PC-3 (cell line): ENCODE data around the gene MTM1. TPM values are rescaled to one million over a fixed set of nuclear protein-coding genes. Genes with fewer than 3 reads are reported as not detected.

Experiments used
- ATAC-seq: fragments of 200-7000 bp; cut with Tn5 transposase; 2 replicates; pipeline ENCODE4 v1.9.1; 2020; ENCODE audit warnings: mild to moderate bottlenecking, moderate library complexity
- BruUV-seq: library from RNA; stranded (reverse); fragments of 400-500 nt; replicated peaks from 2 replicates; lab custom pipeline; 2021; lab: Mats Ljungman, UMichigan
- CTCF ChIA-PET: fragments of 300-600 bp; sonication (Branson Sonifier 250); formaldehyde crosslinking; loops from one replicate; lab custom pipeline; 2022; ENCODE audit warnings: antibody characterized with exemption; lab: Charles Lee
- POLR2A ChIA-PET: fragments of 300-600 bp; sonication (Branson Sonifier 250); formaldehyde crosslinking; loops from one replicate; lab custom pipeline; 2022; ENCODE audit warnings: antibody characterized with exemption; ENCODE audit not compliant: unreplicated experiment; lab: Charles Lee
- DNase-seq: peaks from one replicate; pipeline ENCODE4 v3.0.0-alpha.2; 2015
- H2AFZ ChIP-seq: fragments of 300-600 bp; sonication (generic); 2 replicates; pipeline ENCODE4 v1.6.0; 2016; ENCODE audit warnings: antibody characterized with exemption, low read length
- H3F3A ChIP-seq: fragments of 300-600 bp; sonication (generic); one replicate; pipeline ENCODE4 v1.6.0; 2017; ENCODE audit warnings: antibody characterized with exemption, low read length, control low read depth, mild to moderate bottlenecking; ENCODE audit not compliant: unreplicated experiment
- H3K27ac ChIP-seq: fragments of 300-600 bp; sonication (generic); 2 replicates; pipeline ENCODE4 v1.5.1; 2016; ENCODE audit warnings: mild to moderate bottlenecking, low read length
- H3K27me3 ChIP-seq: fragments of 300-600 bp; sonication (generic); 2 replicates; pipeline ENCODE4 v1.6.1; 2016; ENCODE audit warnings: low read length, mixed read lengths
- H3K36me3 ChIP-seq: fragments of 300-600 bp; sonication (generic); 2 replicates; pipeline ENCODE4 v1.6.1; 2016; ENCODE audit warnings: low read depth, mixed run types, low read length, mixed read lengths
- H3K4me1 ChIP-seq: fragments of 300-600 bp; sonication (generic); 2 replicates; pipeline ENCODE4 v1.5.1; 2016; ENCODE audit warnings: low read length; ENCODE audit not compliant: insufficient read depth
- H3K4me2 ChIP-seq: fragments of 300-600 bp; sonication (generic); 2 replicates; pipeline ENCODE4 v1.6.0; 2016; ENCODE audit warnings: low read length
- H3K4me3 ChIP-seq: fragments of 300-600 bp; sonication (generic); 2 replicates; pipeline ENCODE4 v1.5.1; 2016; ENCODE audit warnings: mild to moderate bottlenecking, low read length, mixed read lengths
- H3K79me2 ChIP-seq: fragments of 300-600 bp; sonication (generic); 2 replicates; pipeline ENCODE4 v1.6.1; 2017; ENCODE audit warnings: low read length, mixed read lengths
- H3K9ac ChIP-seq: fragments of 300-600 bp; sonication (generic); 2 replicates; pipeline ENCODE4 v1.6.0; 2016; ENCODE audit warnings: mild to moderate bottlenecking, low read length
- H3K9me2 ChIP-seq: fragments of 300-600 bp; sonication (generic); replicated peaks from 2 replicates; pipeline ENCODE4 v1.6.1; 2016; ENCODE audit warnings: mixed run types, low read length, mixed read lengths
- H3K9me3 ChIP-seq: fragments of 300-600 bp; sonication (generic); 2 replicates; pipeline ENCODE4 v1.6.1; 2016; ENCODE audit warnings: low read length, mixed read lengths
- H4K20me1 ChIP-seq: fragments of 300-600 bp; sonication (generic); 2 replicates; pipeline ENCODE4 v1.6.1; 2016; ENCODE audit warnings: low read length, mixed read lengths
- CTCF ChIP-seq: fragments of 300-600 bp; sonication (generic); conservative IDR thresholded peaks from 2 replicates; pipeline ENCODE4 v1.5.1; 2017; ENCODE audit warnings: antibody characterized with exemption, low read depth, mild to moderate bottlenecking, low read length
- EZH2 ChIP-seq: fragments of 300-600 bp; sonication (generic); IDR thresholded peaks from one replicate; pipeline ENCODE4 v1.6.1; 2017; ENCODE audit warnings: antibody characterized with exemption, mild to moderate bottlenecking, low read length; ENCODE audit not compliant: unreplicated experiment
- EZH2phosphoT487 ChIP-seq: fragments of 300-600 bp; sonication (generic); IDR thresholded peaks from 2 replicates; pipeline ENCODE4 v1.6.1; 2018; ENCODE audit warnings: mild to moderate bottlenecking, antibody characterized with exemption, low read length, borderline replicate concordance
- intact Hi-C: fragments of 100-400 bp; cut with micrococcal nuclease; formaldehyde crosslinking; loops from 2 replicates; pipeline ENCODE4 v1.9.0; 2023
- total RNA-seq: library from RNA; depleted of rRNA; stranded (reverse); fragments of >200 nt; gene quantifications from 2 replicates; pipeline ENCODE4 v1.2.3, GENCODE V29; 2014

Gene MTM1
- total RNA-seq, 1 experiment from 2014 or later: 13.7 TPM

GRCh38 chrX:150544222-150544787 is 24.1 kb upstream of the MTM1 start:
- Histone ChIP-seq H3K9ac (no peak overlapping the region), H3K9me2 (no peaks in the 10 kb centered on the region), H3K79me2 (no peaks in the 10 kb centered on the region), H3F3A (no peaks in the 10 kb centered on the region), H3K27ac (no peak overlapping the region), H3K27me3 (no peaks in the 10 kb centered on the region), H3K9me3 (no peaks in the 10 kb centered on the region), H2AFZ (no peak overlapping the region), H4K20me1 (no peaks in the 10 kb centered on the region), H3K4me2 (no peak overlapping the region), H3K4me1 (peaks cover 12% of the 10 kb centered on the region), H3K36me3 (no peaks in the 10 kb centered on the region), H3K4me3 (no peak overlapping the region)
- intact Hi-C loops: no loop called here
- POLR2A ChIA-PET: no interaction called here
- ATAC-seq (peak; percentile 46; the same call in 1 of the 2 replicates), DNase-seq (peak; percentile 30)
- no TSS peak for BruUV-seq
- CTCF ChIA-PET: no interaction called here
- TF ChIP-seq CTCF: 0 out of 2 replicates have a peak, but pooled peaks have one; percentile 24
- no peak for TF ChIP-seq EZH2
- no peak for TF ChIP-seq EZH2phosphoT487

GRCh38 chrX:150544835-150545770 is 23.3 kb upstream of the MTM1 start:
- no peak for TF ChIP-seq CTCF
- no peak for TF ChIP-seq EZH2
- TF ChIP-seq EZH2phosphoT487: no peak
- peaks cover 12% of the 10 kb centered on the region for H3K4me1 ChIP-seq
- ChIA-PET POLR2A (no interaction called here), CTCF (no interaction called here)
- no peaks in the 10 kb centered on the region for H3K27me3 ChIP-seq
- no peak overlapping the region for H2AFZ ChIP-seq
- ATAC-seq: no peak
- no peaks in the 10 kb centered on the region for H4K20me1 ChIP-seq
- no TSS peak for BruUV-seq
- H3F3A ChIP-seq: no peaks in the 10 kb centered on the region
- H3K9me3 ChIP-seq: no peaks in the 10 kb centered on the region
- DNase-seq: no peak
- no peak overlapping the region for H3K4me3 ChIP-seq
- H3K9me2 ChIP-seq: no peaks in the 10 kb centered on the region
- intact Hi-C loops: no loop called here
- H3K9ac ChIP-seq: no peak overlapping the region
- H3K4me2 ChIP-seq: no peak overlapping the region
- no peaks in the 10 kb centered on the region for H3K36me3 ChIP-seq
- H3K79me2 ChIP-seq: no peaks in the 10 kb centered on the region
- H3K27ac ChIP-seq: no peak overlapping the region

DNA sequence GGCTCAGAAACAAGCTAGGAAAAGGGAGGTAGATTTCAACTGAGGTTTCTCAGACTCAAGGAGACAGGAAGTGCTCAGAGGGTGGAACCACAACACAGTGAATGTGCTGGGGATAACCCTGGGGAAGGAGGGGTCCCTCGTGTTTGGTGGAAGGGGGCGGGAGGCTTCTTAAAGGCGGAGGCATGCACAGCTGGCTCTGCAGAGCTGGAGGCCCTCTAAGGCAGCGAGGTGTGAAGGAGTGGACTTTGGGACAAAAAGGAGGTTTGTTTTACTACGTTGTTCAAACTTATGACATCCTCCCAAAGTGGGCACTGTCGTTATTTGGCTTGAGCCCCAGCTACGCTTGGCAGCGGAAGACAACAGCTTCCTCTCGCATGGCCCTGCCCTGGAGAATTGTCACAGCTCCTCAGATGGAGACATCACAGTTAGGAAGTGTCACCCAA is 21.7 kb upstream of the MTM1 start:
- CTCF ChIA-PET: no interaction called here
- no peak overlapping the region for H3K27ac ChIP-seq
- POLR2A ChIA-PET: no interaction called here
- BruUV-seq: no TSS peak
- H3K4me1 ChIP-seq: peaks cover 12% of the 10 kb centered on the region
- ATAC-seq: no peak
- no peaks in the 10 kb centered on the region for H3F3A ChIP-seq
- no peak overlapping the region for H3K4me3 ChIP-seq
- intact Hi-C loops: no loop called here
- H3K9ac ChIP-seq: no peak overlapping the region
- no peak for DNase-seq
- no peaks in the 10 kb centered on the region for H4K20me1 ChIP-seq
- no peaks in the 10 kb centered on the region for H3K9me3 ChIP-seq
- H2AFZ ChIP-seq: no peak overlapping the region
- TF ChIP-seq EZH2 (no peak), EZH2phosphoT487 (no peak), CTCF (no peak)
- H3K36me3 ChIP-seq: no peaks in the 10 kb centered on the region
- no peak overlapping the region for H3K4me2 ChIP-seq
- no peaks in the 10 kb centered on the region for H3K79me2 ChIP-seq
- no peaks in the 10 kb centered on the region for H3K27me3 ChIP-seq
- H3K9me2 ChIP-seq: no peaks in the 10 kb centered on the region
